B cell (primary cell): ENCODE data around the gene TLDC2.

Source experiments
- CTCF ChIP-seq: fragments of 200-600 bp; IDR thresholded peaks from one replicate; pipeline ENCODE4 v1.8.0; 2022; ENCODE audit warnings: antibody characterized with exemption, mild to moderate bottlenecking
- EZH2 ChIP-seq: IDR thresholded peaks from 2 replicates; pipeline ENCODE4 v1.6.1; 2012; ENCODE audit warnings: borderline replicate concordance, low read depth, mild to moderate bottlenecking, moderate library complexity, low read length; ENCODE audit not compliant: insufficient read depth, poor library complexity, severe bottlenecking

GRCh38 chr20:36890586-36890985 lies 14.6 kb downstream of the TLDC2 start:
- no peak for TF ChIP-seq CTCF
- no peak for TF ChIP-seq EZH2
